Measurements from ENCODE around the gene DOCK8.
"Not testable (repeated sequence)": the region's sequence is repeated elsewhere in the genome, so short reads cannot be mapped to it uniquely, and the experiment has no call there.

DNA sequence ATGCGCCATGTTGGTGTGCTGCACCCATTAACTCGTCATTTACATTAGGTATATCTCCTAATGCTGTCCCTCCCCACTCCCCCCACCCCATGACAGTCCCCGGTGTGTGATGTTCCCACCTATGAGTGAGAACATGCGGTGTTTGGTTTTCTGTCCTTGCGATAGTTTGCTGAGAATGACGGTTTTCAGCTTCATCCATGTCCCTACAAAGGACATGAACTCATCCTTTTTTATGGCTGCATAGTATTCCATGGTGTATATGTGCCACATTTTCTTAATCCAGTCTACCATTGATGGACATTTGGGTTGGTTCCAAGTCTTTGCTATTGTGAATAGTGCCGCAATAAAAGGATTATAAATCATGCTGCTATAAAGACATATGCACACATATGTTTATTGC is 195.0 kb downstream of the DOCK8 start:
- TF ChIP-seq, protein P1, sequence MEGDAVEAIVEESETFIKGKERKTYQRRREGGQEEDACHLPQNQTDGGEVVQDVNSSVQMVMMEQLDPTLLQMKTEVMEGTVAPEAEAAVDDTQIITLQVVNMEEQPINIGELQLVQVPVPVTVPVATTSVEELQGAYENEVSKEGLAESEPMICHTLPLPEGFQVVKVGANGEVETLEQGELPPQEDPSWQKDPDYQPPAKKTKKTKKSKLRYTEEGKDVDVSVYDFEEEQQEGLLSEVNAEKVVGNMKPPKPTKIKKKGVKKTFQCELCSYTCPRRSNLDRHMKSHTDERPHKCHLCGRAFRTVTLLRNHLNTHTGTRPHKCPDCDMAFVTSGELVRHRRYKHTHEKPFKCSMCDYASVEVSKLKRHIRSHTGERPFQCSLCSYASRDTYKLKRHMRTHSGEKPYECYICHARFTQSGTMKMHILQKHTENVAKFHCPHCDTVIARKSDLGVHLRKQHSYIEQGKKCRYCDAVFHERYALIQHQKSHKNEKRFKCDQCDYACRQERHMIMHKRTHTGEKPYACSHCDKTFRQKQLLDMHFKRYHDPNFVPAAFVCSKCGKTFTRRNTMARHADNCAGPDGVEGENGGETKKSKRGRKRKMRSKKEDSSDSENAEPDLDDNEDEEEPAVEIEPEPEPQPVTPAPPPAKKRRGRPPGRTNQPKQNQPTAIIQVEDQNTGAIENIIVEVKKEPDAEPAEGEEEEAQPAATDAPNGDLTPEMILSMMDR (conservative IDR thresholded peaks at IDR 0.05), result not testable (repeated sequence)
- TF ChIP-seq ZFX (IDR thresholded peaks at IDR 0.05), result not testable (repeated sequence)

Data from C4-2B (cell line).